T follicular helper cell (primary cell): ENCODE measurements around the gene MEIS2.

Experiments
- DNase-seq: peaks from one replicate; pipeline ENCODE4 v3.0.0-alpha.2; 2020; ENCODE audit warnings: low read depth

MEIS2 gene

DNA sequence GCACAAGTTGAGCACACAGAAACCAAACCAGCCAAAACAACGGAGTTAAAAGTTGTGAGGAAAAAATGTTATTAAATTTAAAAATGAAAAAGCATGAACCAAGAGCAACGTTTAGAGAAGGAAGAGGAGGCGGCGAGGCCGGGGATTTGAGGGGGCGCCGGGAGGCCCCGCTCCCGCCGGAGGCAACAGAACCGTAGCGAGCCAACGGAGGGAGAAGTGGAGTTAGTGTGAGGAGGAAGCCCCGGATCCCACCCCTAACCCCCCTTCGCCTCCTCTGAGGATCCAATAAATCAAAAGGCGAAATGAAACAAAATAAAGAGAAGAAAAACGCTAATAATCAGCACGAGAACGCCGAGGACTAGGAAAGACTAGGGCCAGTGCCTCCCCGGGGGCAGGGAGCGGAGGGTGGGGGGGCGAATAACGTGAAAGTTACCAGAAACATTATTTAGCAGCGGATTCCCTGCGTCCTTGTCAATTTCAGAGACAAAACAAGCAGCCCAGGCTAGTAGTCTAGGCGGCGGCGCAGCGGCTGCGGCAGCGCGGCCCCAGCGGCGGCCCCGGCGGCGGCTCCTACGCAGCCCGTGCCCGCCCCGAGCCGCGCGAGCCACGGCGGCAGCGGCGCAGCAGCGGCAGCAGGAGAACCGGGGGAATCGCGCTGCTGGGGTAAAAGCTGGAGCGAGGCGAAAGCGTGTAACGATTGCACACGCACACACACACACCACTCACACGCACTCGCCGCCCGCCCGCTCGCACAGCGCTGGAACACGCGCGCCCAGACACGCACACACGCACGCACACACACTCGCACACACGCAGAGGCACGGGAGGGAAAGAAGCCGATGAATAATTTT is 1.7 kb downstream of the MEIS2 start:
- DNase-seq = no peak

DNA sequence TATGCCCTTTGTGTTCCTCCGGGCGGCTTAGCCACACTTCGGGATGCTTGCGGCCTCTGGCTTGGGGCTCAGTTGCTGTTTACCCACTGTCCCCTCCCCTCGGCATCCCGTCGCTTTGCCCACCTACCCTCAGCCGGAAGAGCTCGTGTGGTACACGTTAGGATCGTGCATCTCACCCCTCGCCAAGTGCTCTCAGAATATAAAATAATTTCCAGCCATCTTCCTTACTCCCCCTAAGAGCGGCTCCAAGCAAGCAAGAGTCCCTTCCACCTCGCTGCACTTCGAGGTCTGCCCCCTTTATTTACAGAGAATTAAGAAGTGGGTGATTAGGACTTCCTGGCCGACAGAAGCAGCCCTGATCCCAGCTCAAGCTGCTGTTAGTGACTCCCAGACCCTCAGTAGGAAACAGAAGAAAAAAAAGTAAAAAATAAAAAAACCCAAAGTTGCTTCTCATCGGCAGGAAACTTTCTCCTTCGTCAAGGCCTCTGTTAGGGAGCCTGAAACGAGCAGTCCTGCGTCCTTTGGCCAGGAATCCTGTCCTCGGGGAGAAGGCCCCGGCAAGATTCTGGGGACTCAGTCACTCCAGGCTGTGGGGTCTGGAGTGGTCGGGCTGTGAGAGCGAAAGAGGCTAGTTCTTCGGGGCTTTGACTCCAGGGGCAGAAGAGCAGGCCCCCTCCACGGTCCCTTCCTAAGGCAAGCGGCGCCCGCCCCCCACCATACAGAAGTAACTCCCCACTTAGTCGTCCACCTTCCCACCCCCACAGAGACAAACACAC is 3.0 kb downstream of the MEIS2 start:
- DNase-seq = no peak

DNA sequence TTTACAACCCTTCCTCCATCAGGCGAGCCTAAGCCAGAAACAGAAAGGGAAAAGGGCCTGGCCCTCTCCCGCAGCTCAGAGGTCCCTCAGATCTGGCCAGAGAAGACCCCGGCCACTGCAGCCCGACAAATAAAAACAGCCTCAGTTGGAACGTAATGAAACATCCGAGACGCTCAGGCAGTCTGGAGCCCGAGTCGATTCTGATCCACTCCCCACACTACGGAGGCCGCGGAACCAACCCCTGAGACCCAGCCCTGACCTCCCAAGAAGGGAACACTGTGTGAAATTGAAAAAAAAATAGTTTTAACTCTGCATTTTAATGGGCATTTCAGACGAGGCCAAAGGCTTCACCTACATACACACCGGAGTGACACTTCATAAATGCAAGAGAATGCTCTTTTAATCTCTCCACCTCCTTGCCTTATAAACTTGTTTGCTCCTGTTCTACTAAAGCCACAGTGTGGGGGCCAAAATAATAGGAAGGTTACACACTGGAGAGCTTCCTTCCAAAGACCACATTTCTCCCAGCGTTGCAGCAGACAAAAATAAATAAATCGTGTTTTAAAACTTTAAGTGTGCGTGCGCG is 3.7 kb downstream of the MEIS2 start:
- no peak for DNase-seq

DNA sequence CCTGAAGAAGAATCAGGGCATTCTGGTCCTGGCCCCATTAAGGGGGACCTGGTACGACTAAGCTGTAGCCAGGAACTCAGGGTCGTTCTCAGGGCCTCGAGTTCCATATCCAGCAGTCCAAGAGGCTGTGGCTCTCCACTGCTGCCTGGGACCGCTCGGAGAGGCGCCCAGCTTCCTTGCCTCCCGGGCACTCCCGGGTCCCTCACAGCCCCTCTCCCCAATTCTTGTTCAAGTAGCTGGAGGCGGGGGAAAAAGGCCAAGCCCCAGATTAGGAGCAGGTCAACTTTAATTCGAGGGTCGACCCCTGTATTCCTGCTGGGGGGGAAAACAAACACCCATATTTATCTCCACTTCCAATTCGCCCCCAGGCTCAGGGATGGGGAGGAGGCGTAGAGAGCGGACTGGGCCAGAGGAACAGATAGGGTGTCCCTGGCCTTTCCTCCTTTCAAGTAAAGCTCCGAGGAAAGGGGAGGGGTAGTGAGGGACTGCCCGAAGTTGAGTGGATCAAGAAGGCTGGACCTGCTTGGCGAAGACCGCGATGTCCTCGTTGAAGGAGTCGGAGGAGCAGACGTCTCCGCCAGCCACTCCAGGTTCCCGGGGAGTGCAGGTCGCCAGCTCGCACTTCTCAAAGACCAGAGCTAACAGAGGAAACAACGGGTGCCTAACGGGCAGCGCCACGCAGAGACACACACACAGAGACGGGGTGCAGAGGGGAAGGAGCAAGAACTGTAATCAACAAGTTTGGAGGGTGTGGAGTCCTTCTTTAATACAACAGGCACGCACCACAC is 4.4 kb downstream of the MEIS2 start:
- DNase-seq = no peak

DNA sequence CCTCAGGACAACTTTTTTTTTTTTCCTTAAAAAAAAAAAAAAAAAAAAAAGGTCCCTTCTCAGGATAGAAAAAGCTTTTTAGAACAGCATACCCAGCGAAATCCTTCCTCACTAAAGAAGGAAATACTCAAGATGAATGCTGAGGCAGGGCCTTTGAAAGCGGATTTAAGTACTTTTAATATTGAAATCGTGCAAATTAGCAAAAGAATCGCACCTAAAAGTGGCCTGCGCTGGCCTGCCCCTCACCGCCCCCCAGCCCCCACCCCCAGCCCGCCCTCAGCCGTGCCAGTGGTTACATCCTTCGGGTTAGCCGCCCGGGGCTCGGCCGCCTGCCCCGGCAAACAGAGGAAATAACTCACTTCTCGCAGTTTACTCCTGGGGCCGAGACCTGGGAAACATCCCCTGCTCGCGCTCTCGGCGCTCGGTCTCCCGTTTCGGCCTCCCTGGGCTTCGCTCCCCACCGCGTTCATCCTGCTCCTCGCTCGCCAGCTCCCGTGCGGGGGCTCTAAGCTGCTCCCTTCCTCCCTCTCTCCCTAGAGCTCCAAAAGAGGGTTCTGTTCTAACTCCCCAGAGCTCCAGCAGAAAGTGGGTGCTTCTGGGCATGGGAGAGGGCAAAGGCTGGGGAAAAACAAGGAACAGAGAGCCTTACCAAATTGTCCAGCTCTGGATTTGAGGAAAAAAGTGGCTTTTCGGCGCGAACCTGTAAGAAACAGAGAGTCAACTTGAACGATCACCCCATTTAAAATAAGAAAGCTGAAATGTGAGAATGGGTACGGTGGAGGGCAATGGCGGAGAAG is 5.2 kb downstream of the MEIS2 start:
- DNase-seq = no peak

DNA sequence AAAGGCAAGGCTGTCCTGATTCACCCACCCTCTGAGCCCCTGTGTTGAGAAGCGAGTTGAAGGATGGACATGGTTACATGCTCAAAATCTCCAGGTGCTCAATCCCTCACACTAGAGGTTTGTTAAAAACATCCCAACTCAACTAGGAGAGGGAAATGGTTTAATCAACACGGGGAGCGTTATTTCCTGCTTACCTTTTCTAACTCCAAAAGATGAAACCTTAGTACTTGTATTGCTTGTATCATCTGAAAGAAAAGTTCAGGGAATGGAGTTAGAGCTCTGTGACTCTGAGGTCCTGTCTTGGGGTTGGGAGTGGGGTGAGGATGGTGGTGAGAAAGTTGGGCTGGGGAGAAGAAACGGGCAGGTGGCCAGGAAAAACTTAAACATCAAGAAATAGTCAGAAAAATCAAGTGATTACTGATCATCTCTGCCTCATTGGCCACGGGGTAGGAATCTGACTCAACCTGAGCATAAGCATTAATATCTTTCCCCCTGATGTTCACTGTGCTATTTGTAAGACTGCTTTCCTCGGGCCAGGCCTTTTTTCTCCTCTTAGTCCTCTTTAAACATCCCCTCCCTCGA is 5.9 kb downstream of the MEIS2 start:
- no peak for DNase-seq

DNA sequence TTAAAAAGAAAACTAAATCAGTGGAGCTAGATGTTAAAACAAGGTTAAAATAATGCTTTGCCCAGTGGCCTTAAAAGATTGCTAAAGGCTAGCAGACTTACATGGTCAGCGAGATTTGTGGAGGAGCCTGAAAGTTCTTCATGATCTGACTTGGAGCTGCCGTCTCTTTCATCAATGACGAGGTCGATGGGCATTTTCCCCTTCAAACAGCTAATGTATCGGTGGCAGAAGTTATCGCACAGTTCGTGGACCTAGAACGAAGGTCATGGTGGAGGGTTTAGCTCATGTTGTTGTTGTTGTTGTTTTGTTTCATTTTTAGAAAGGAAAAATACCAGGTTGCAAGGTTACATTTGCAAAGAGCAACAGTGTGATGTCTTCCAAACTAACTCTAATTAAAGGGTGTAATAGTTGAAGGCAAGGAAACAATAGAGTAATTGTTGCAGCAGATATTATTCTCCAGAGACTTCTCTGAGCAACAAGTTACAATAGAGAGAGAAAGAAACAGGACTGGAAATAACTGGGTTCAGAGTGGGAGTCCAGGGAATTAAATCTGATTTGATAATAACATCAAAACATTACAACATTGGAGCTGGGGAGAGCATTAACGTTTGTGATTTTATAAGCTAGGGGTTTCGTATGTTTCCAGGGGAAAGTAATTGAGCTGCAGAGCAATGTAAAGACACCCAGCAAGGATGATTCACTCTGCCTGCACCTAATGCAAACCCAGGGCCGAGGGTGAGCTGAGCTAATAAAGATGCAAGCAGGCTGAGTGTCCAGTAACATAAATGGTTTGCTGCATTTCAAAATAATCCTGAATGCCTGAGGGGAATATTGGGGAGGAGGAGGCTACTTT is 6.6 kb downstream of the MEIS2 start:
- no peak for DNase-seq

DNA sequence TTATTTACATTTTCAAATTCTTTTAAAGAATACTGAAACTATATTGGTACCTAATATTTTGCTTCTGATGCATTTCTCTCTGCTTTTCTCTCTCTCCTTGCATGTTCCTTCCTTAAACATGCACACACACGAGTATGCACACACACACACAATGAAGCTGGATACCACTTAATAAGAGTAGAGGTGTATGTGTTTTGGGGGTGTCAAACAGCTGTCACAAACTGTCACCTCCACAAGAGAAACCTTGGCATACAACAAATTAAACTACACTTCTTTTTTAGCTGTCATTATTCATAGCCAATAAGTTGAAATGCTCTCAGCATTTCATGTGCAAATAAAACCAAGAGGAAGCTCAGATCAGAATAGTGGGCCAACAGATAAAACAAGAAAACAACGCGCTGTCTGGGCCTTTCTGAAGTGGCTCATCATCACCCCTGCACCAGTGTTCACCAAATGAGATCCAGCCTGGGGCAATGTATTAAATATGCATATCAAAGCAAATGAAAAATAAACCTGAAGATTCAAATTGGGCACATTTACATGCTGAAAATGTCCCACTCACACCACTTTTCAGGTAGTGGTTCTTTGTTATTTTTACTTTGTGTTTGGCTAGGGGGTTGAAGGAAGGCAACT is 9.7 kb downstream of the MEIS2 start:
- DNase-seq = no peak

DNA sequence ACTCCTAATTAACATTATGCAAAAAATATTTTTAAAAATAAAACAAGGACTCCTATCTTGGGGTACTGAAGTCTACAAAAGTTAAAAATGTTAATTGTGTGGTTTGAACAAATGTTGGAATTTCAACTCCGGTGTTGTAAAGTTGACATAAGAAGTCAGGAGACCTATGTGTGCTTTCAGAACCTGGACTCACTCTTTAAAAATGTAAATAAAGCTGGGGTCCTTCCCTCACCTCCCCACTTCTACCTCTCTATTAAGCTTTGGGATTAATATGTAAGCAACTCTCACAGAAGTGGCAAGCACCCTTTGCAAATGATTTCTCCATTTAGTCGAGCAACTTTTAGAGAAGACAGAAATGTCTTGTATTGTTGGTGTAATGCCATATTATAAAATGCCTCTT is 11.9 kb downstream of the MEIS2 start:
- DNase-seq = no peak

DNA sequence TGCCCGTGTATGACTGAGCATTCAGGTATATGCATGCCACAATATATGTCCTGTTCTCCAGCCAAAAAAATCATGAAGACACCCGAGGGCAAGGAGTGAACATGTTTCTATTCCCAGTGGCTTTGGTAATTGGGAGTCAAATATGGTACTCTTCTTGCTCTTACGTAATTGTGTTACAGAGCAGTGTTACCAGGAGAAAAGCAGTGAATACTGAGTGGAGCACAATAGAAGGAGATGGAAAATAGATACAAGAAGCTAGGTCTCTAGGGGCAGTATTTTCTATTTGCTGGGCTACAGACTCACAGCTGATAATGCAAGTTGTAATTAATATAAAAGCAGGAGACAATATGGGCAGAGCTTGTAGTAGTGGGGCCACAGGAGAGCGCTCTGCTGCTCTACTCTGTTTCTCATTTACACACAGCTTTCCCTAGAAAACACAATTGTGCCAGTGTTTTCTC is 13.2 kb downstream of the MEIS2 start:
- no peak for DNase-seq

DNA sequence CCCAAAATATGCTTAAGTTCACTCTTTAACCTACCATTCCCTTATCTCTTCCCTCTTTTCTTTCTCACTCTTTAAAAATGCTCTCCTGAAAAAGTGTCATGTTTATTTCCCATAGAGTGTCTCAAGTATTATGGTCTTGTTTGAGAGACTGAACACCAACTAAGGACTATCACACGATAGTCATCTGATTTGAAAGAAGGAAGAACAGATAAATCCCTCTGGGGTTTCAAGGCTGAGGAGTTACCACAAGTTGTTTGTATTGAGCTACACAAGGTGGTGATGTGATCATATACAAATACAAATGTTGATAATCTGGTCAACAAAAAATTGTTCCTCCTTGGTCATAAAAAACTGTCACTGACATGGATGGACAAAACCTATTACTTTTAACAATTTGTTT is 13.8 kb downstream of the MEIS2 start:
- DNase-seq = no peak

DNA sequence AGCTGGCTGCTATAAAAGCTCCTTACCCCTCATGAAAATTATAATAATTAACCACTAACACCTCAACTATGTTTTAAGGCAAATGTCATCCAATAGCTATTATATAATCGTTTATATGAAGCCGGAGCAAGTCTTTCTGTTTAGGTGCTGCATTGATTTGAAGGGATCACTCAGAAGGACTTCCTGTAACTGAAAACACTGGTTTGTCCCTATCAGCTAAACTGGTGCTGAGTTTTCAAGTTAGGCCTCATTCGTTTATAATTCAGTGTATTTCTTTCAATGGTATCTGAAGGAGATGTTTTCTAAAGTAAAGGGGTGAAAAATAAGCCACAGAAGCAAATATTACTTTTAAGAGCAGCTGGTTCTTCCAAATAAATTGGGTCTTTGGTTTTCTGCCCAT is 14.2 kb downstream of the MEIS2 start:
- DNase-seq = no peak

DNA sequence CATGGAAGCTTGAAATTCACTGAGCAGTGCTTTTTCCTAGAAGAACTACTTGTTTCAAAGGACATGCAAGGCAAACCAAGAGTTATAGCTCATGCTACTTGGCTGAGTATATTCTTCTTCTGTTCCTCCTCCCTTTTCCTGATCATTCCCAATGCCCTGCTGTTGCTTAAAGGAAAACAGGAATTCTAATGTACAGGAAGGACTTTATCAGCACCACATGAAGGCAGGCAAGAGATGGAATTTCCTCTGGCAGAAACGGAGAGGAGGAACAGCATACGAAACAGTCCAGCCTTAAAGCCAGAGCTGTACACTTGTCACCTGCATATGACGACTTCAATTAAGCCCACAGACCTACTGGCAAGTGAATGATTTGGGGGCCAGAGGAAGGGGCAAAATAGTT is 15.7 kb downstream of the MEIS2 start:
- no peak for DNase-seq

DNA sequence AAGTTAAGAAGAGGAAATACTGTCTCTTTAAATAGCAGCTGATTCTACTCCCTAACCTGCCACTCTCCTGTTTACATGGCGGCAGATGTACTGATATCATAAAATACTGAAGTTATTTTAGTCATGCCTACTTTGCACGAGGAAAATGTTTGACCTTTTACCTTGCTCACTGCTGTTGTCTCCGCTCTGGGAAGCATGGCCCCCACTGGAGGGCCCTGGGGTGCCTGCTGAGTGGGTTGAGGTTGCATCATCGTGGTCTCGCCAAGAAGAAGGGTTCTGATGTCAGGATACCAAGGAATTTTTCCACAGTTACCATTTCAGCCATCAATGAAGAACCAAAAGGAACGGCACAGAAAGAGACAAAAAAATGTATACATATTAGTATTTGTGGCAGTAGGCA is 16.7 kb downstream of the MEIS2 start:
- no peak for DNase-seq

DNA sequence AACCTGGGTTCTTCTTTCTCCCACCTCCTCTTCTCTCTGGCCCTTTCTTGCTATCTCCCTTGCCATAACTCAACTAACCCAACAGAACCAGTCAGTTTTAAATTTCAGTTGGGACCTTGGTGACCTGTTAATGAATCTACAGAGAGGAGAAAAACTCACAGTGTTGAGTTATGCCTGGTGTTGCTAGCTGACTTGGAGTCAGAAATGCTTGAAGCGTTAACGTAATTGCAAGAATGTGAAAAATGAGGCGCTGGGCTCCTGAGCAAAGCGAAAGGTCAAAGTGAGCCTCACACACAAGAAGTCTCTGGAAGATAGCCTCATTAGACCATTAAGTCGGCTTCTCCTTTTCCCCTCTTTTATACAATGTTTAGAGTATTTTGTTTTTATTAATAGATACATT is 18.4 kb downstream of the MEIS2 start:
- no peak for DNase-seq

DNA sequence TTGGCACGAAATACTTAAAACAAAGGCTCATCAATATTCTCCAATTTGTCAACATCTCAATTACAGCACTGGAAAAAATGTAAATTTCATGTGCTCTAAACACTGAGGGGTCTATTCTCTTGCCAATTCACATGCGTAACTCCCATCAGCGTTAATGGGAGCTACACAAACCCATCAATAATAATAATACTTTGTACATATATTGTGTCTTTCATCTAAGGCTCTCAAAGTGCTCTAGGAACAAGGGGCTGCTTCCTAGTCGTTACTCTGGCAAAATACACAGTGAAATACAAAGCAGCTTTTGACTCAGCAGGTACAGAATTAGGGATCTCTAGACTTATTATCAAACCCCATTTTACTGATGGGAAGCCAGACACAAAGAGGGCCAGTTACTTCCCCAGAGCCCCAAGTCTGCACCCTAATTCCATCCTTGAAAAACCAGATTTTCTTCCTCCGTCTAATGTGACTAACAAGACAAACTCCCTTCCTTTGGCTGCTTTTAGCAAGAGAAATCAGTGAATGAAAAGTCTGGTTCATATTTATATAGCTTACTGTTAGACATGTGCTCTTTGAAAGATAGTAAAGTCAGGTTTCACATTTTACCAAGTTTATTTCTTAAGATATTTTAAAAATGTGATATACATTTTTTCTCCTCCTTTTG is 20.0 kb downstream of the MEIS2 start:
- no peak for DNase-seq

DNA sequence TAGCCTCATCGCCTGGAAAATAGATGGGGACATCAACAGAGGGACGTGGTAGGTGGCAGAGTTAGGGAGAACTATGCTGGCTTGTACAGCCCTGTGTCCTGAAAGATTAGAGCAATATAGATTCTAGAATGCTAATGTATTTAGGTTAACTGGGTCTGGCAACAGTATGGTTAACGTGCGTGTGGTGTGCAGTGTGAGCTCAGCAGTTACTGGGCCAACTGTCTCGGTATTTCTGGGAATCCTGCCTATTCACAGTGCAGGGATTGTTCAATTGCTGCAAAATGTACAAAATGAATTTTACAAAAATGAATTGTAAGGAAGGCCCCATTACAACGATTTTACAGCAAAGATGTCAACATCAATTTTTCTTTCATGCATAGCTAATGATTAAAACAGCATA is 20.6 kb downstream of the MEIS2 start:
- no peak for DNase-seq

DNA sequence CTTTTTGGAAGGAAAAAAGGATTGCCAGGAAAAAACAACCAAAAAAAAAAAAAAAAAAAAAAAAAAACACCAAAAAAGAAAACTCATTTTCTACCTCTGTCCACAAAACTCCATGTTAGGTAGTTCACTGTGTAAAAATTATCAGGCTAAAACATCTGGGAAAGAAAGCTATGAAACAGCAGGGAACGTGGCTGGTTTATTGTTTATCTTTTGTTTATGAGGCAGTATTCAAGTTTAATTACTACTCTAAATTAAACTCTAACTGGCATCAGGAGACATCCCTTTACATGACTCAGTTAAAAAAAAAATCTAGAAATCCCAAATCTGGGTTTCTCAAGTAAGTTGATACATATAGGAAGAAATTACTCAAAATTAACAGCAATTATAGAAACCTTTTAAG is 21.8 kb downstream of the MEIS2 start:
- DNase-seq = no peak
